Measurements from ENCODE around the gene MAMDC2.

DNA sequence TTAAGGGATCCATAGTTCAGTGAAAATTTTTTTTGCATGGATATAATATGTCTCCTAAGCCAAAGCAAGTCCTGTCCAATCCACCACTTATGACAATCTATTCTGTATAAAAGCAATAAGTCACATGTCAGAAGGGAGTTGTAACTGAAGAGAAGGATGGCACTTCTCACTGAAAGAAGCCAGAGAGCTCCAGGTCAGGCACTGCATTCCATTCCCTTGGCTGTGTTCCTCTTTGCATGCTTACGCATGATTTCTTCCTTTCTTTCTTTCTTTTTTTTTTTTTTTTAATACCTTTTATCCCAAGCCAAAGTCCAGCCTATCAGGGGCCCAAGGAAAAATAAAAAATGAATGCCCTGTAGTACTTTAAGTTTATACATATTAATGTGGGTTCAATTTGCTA is 39.8 kb downstream of the MAMDC2 start:
- TF ChIP-seq SUZ12 (IDR thresholded peaks at IDR 0.05; ENCODE audit: extremely low read depth, insufficient read depth, insufficient read length) = no peak
- TF ChIP-seq YY1 (IDR thresholded peaks at IDR 0.05; ENCODE audit: insufficient read depth, insufficient read length) = no peak
